Activated CD8-positive, alpha-beta memory T cell treated with anti-CD3 and anti-CD28 coated beads for 24 hours (primary cell): ENCODE data around the gene FTO.

Experiments
- DNase-seq: peaks from one replicate; pipeline ENCODE4 v3.0.0-alpha.2; 2020

FTO gene

GRCh38 chr16:54063279-54063773, 359.4 kb downstream of the FTO start:
- DNase-seq, result no peak

GRCh38 chr16:54066451-54067105, 362.6 kb downstream of the FTO start:
- DNase-seq, result no peak

GRCh38 chr16:54067322-54068065, 363.5 kb downstream of the FTO start:
- DNase-seq, result no peak

- no peak for DNase-seq
These were observed 364.3 kb downstream of the FTO start for GRCh38 chr16:54068212-54068611.

DNA sequence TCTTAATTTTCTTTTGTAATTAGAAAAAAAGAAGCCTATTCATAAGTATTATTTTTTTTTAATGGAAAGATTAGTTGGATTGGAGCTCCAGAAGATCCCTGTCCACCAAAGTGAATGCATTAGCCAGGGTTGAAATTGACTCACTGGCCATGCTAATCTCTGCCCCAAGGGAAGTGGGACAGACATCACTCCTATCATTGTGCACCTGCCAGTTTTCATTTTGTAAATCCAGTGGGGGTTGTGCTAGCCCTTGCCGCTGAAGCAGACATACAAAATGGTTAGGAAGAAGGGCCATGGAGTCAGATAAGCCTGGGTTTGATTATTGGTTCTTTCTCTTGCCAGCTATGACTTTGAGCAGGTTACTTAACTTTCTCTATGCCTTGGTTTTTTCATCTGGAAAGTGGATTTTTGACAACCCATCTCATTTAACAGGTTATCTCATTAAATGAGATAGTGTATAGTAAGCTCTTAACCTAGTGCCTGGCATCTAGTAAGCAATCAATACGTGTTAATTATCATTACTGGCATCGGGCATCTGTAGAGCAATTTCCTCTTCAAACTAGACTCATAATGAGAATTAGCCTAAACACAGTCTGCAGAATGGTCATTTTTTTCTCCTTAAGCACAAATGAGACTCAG, 365.8 kb downstream of the FTO start:
- DNase-seq, result no peak

GRCh38 chr16:54070789-54071343, 366.9 kb downstream of the FTO start:
- DNase-seq, result no peak

- DNase-seq, result no peak
These were observed 367.6 kb downstream of the FTO start for GRCh38 chr16:54071514-54071913.

- DNase-seq, result no peak
These were observed 368.3 kb downstream of the FTO start for GRCh38 chr16:54072237-54072636.

GRCh38 chr16:54073356-54073755, 369.4 kb downstream of the FTO start:
- no peak for DNase-seq

DNA sequence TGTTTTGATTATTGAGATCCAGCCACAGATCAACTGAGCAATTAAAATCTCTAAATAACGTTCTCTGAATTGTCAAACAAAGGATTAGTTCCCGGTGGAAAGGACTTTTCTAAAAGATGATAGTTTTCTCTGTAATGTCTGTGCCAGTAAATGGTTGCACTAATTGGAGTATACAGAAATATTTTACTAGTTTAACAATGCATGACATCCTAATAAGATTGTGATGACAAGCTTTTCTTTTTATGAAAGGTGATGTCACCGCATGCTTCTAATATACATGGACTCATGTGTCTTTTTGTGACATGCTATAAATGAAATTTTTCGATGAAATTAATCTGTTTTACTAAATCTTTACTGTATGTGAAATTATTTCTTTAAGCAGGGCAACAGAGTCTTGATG, 371.5 kb downstream of the FTO start:
- DNase-seq, result no peak

GRCh38 chr16:54076006-54076504, 372.1 kb downstream of the FTO start:
- no peak for DNase-seq

GRCh38 chr16:54077050-54077821, 373.3 kb downstream of the FTO start:
- no peak for DNase-seq

DNA sequence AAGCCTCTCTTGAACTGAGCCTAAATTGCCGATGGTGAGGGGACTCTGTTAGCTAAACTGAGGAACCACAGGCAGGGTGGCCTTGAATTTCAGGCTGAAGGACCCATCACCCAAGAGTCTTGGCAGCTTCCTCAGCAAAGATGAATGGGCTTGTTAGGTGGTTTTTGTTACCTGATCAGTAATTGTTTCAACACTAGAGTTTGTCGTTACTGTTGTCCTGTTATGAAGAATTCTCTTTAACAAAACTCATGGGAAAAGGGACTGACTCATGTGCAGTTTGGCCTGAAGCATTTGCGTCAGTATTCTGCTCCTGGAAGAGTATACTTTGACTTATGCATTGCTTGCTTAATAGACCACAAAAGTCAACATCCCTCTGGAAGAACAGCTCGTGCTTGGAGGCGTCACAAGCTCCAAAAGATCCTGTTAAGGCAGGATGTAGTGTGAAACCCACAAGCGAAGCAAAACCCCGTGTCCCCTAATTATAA, 376.6 kb downstream of the FTO start:
- DNase-seq, result no peak

DNA sequence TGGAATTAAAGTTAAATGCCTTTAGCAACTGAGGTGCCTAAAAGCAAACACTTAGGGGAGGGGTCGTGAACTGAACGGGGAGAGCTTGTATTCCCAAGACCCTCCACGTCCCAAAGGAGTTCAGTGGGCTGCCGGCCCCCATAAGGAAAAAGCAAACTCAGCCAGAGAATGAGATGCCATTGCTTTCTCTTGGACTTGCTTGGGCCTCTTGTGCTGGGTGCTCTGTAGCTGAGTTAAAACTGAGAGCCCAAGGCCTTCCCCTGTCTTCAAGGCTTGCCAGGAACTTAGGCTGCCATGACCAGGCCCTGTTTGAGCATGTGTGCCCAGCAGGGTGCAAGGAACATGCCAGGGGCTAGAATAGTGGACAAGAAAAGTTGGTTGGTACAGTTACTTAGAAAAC, 382.8 kb downstream of the FTO start:
- no peak for DNase-seq

DNA sequence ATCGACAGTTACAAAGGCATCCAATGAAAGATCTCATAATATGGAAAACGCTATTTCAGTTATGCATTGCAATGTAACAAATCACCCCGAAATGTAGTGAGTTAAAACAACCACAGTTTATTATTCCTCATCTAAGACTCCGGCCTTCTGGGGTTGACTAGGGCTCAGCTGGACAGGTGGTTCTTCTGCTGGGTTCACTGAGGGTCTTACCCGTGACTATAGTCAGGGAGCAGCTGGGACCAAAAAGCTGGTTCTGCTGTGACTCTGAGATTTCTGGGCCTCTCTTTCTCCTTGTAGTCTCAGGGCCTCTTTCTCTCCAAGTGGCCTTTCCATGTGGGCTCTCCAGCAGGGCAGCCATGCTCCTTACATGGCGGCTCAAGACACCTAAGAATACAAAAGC, 386.6 kb downstream of the FTO start:
- DNase-seq, result no peak

DNA sequence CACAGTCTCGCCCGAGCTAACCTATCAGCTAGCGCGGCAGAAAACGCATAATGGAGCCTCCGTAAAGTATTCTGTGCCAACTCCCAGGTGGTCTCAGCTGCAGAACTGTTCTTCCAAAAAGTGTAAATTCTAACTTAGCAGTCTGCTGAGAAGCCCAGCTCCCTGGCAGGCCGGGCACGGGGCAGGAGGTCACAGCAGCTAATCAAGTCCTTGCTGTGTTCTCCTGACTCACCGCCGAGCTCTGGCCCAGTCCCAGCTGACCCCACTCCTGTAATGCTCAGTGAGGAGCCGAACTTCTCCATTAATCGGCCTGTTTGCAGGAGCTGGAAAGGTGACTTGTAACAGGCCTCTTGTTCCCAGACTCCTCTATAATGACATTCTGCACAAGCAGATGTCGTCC, 389.3 kb downstream of the FTO start:
- DNase-seq, result no peak

DNA sequence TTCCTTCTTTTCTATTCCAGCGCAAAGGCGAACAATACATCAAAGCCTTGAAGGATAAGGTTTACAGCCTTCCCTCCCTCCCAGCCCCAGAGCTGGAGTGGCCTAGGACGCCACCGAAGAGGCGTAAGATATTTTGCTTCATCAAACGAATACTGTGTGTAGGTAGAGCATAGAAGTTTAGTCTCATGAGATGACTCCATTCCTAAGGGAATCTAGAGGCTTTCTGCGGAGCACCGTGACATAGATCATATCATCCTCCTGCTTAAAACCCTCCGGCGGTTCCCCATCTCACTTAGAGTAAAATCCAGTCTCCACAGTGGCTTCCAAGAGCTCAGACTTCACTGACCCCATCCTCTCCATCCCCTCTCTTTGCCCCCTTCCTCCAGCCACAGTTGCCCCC, 390.7 kb downstream of the FTO start:
- DNase-seq, result no peak

- no peak for DNase-seq
These were observed 392.7 kb downstream of the FTO start for GRCh38 chr16:54096607-54097006.

DNA sequence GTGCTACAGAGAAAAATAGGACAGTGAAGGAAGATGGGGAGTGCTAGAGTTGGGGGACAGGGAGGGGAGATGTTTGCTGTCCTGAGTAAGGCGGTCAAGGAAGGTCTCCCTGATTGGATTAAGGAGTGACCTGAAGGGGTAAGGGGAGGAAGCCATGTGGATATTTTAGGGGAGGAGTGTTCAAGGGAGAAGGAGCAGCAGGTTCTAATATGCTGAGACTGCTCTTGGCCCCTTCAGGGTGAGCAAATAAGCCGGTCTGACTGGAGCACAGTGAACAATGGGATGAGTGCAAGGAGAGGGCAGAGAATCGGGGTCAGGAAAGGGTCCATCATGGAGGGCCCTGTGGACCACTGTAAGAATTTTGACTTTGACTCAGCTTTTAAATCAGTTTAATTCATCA, 393.8 kb downstream of the FTO start:
- no peak for DNase-seq

DNA sequence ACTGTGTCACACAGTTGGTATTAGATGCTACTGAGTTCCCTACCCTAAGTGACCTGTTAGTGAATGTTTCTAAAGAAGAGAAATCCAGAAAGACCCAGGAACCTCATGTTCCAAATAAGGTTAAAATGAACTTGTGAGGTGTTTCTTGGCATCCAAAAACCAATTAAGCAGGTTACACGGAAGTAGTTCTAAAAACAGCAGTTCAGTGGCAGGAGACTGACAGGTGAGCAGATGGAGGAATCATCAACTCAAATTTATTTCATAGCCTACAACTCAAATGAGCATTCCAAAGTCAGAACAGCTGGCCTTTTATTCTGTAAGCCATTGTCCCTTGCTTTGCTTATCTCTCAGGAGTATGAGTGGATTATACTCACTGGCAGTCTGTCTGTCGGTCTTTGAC, 394.3 kb downstream of the FTO start:
- no peak for DNase-seq

DNA sequence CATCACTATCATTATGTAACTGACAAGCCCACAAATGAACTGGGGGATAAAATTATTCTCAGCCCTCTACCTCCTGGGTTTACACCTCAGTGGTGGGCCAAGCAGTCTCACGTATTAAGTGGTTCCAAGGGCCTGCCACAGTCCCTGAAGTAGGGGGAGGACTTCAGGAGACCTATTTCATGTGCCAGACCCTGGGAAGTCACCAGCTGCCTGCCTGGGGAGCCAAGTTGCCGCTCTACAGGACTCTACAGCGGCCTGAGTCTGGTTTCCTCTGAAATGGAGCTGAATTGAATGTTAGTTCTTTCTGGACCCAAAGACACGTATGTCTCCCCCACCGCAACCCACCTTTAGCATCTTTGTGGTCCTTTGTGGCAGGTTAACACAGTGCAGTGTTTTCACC, 395.7 kb downstream of the FTO start:
- no peak for DNase-seq
